GM19324 (cell line): ENCODE data around the gene CDK8.

Experiments
- ATAC-seq: cut with Tn5 transposase; IDR thresholded peaks from one replicate; pipeline ENCODE4 v1.9.1; 2021; ENCODE audit warnings: mild to moderate bottlenecking, moderate library complexity; ENCODE audit not compliant: unreplicated experiment, low FRiP score

CDK8 gene

GRCh38 chr13:26435171-26435570, 181.2 kb downstream of the CDK8 start:
- ATAC-seq: no peak

GRCh38 chr13:26435646-26436045, 181.7 kb downstream of the CDK8 start:
- no peak for ATAC-seq

GRCh38 chr13:26436914-26437313, 183.0 kb downstream of the CDK8 start:
- no peak for ATAC-seq

- ATAC-seq: no peak
Measured at GRCh38 chr13:26440111-26440510, 186.2 kb downstream of the CDK8 start.

GRCh38 chr13:26441476-26441875, 187.5 kb downstream of the CDK8 start:
- ATAC-seq: no peak

GRCh38 chr13:26442541-26442940, 188.6 kb downstream of the CDK8 start:
- ATAC-seq: no peak

- ATAC-seq: no peak
Measured at GRCh38 chr13:26445092-26445491, 191.2 kb downstream of the CDK8 start.

- no peak for ATAC-seq
Measured at GRCh38 chr13:26446751-26447150, 192.8 kb downstream of the CDK8 start.

- no peak for ATAC-seq
Measured at GRCh38 chr13:26448032-26448431, 194.1 kb downstream of the CDK8 start.

- ATAC-seq: no peak
Measured at GRCh38 chr13:26449063-26449848, 195.3 kb downstream of the CDK8 start.
